C4-2B (cell line): Measurements from ENCODE around the gene GCNT1.
A peak's percentile ranks its signal among the peaks of the same experiment; 100 is the strongest.

Source experiments
- H3K27ac ChIP-seq: fragments of 450-650 bp; 2 replicates; pipeline ENCODE4 v1.5.1; 2017
- ZFX ChIP-seq: fragments of 450-650 bp; IDR thresholded peaks from 2 replicates; pipeline ENCODE4 v1.6.1; 2017
- TF ChIP-seq, protein P1 (sequence below): fragments of 450-650 bp; conservative IDR thresholded peaks from 2 replicates; pipeline ENCODE4 v1.5.1; 2017; ENCODE audit warnings: mild to moderate bottlenecking

Gene GCNT1

DNA sequence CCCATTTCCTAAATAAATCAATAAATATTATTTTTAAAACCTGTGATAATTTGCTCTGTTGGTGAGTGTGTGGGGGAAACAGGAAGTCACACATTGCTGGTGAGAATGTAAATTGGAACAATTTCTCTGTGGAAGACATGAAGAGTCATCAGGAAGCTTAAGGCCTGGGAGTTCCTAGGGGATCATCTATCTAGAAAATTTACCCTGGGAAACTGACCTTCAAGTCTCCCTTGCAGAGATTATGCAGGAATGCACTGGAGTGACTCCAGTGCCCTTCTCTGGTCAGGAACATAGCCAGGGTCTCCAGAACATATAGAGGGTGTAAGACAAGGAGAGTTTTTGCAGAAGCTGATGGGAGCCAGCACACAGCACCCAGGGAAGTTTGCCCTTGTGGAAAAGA is 13.0 kb upstream of the GCNT1 start:
- no peak overlapping the region for H3K27ac ChIP-seq
- TF ChIP-seq, protein P1, sequence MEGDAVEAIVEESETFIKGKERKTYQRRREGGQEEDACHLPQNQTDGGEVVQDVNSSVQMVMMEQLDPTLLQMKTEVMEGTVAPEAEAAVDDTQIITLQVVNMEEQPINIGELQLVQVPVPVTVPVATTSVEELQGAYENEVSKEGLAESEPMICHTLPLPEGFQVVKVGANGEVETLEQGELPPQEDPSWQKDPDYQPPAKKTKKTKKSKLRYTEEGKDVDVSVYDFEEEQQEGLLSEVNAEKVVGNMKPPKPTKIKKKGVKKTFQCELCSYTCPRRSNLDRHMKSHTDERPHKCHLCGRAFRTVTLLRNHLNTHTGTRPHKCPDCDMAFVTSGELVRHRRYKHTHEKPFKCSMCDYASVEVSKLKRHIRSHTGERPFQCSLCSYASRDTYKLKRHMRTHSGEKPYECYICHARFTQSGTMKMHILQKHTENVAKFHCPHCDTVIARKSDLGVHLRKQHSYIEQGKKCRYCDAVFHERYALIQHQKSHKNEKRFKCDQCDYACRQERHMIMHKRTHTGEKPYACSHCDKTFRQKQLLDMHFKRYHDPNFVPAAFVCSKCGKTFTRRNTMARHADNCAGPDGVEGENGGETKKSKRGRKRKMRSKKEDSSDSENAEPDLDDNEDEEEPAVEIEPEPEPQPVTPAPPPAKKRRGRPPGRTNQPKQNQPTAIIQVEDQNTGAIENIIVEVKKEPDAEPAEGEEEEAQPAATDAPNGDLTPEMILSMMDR = no peak
- TF ChIP-seq ZFX = no peak

DNA sequence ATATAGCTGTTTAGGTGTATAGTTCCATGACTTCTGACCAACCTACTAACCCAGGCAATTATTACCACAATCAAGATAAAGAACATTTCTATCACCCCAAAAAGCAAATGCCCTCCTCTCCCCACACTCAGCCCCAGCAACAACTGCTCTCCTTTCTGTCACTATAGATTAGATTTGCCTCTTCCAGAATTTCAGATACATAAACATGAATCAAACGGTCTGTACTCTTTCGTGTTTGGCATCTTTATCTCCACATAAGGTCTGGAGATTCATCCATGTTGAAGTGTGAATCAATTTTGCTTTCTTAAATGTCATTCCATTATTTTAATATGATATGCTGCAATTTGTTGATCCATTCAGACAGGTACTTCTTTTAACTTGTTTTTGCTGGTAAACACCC is 10.5 kb upstream of the GCNT1 start:
- TF ChIP-seq, protein P1 = no peak
- no peak for TF ChIP-seq ZFX

DNA sequence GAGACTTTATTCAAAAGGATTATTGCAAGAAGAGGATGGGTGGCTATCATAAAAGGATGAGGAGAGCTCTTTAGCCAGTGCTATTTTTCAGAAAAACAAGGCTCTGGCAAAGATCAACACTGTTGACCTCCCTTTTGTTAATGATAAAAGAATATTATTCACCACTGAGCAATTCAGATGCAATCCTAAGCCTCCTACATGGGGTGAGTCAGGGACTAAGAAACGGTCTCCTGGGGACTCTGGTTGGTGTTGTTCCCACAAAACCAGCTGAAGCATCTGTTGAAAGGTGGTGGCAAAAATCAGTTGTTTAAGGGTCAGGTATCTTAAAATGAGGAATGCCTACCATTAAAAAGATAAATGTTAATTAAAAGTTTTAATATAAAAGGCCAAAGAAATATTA is 7.7 kb upstream of the GCNT1 start:
- TF ChIP-seq, protein P1 = no peak
- no peak for TF ChIP-seq ZFX
- no peak overlapping the region for H3K27ac ChIP-seq

More for the DNA sequence above, 10.5 kb upstream of the GCNT1 start:
- H3K27ac ChIP-seq = peak overlapping the region; percentile 32; the same call in 1 of the 2 replicates

DNA sequence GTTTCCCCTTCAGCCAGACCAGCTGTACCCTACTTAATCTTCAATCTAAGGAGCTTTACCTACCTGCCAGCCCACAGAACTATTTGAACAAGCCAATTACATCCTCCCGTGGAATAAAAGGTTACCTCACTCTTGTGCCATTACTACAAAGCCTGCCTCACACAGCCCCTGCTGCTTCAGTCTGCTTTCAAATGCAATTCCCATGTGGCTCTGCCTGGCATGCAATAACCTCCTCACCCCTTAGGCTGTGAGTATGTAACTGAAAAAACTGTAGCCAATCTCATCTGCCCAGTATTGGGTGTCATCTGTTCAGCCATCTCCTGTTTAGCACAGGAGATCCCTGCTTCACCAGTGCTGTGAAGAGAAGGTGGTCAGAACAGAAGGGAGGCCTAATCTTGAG is 6.1 kb upstream of the GCNT1 start:
- TF ChIP-seq ZFX = no peak
- TF ChIP-seq, protein P1 = no peak
- H3K27ac ChIP-seq = no peak overlapping the region

DNA sequence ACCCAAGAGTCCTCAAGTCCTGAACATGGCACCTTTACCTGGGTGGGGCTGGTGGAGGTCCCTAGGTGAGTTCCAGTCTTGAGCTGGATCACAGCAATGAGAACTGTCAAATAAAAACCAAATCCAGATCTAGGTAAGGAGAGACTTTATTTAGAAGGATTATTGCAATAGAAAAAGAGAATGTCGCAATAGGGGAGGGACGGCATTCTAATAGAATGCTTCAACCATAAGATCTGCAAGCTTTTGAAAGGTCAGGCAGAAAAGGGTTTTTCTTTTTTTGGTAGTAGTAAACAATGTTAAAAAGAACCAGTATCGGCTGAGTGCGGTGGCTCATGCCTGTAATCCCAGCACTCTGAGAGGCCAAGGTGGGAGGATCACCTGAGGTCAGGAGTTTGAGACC is 5.2 kb upstream of the GCNT1 start:
- no peak overlapping the region for H3K27ac ChIP-seq
- no peak for TF ChIP-seq ZFX
- TF ChIP-seq, protein P1 = no peak

DNA sequence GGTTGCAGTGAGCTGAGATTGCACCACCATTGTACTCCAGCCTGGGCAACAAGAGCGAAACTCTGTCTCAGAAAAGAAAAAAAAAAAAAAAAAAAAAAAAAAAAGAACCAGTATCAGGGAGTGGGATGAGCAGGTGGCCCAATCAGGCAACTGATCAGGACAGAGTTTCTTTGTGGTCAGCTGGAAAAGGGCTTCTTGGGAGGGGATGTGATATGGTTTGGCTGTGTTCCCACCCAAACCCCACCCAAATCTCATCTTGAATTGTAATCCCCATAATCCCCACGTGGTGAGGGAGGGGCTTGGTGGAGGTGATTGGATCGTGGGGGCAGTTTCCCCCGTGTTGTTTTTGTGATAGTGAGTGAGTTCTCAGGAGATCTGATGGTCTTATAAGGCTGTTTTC is 4.7 kb upstream of the GCNT1 start:
- TF ChIP-seq, protein P1 = no peak
- TF ChIP-seq ZFX = no peak

DNA sequence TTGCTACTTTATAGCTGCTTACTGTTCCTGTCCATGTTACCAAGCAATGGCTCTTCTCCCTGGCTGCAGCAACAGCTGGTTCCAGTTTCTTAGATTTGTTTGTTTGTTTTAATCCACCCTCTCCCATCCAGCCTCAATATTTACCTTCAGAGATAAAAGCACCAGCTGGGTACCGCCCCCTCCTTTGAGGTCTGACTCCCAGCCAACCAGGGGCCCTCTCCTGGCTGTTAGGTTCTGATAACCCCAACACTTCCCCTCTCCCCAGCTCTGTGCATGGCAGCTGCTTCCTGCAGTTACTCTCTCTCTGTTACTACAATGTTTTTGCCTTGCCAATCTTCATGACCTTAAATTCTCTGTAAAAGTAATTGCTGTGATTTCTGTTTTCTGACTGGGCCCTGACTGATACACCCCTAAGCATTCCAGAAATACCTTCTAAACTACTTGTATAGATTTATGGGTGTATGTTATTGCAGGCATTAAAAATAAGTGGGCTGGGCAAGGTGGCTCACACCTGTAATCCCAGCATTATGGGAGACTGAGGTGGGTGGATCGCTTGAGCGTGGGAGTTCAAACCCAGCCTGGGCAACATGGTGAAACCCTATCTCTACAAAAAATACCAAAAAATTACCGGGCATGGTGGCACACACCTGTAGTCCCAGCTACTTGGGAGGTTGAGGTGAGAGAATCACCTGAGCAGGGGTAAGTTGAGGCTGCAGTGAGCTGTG is 2.6 kb upstream of the GCNT1 start:
- H3K27ac ChIP-seq = peak overlapping the region; percentile 18; the same call in 1 of the 2 replicates
- TF ChIP-seq ZFX = no peak
- TF ChIP-seq, protein P1 = no peak

More for the DNA sequence above, 4.7 kb upstream of the GCNT1 start:
- no peak overlapping the region for H3K27ac ChIP-seq
